ENCODE results near the gene NTM.
"Not testable (repeated sequence)": the region's sequence is repeated elsewhere in the genome, so short reads cannot be mapped to it uniquely, and the experiment has no call there.

Gene NTM

GRCh38 chr11:132351050-132351449 is 980.6 kb downstream of the NTM start:
- DNase-seq = no peak

- DNase-seq = no peak
Observed at GRCh38 chr11:132352497-132352896, 982.1 kb downstream of the NTM start.

GRCh38 chr11:132353255-132353654 is 982.8 kb downstream of the NTM start:
- no peak for DNase-seq

- no peak for DNase-seq
Observed at GRCh38 chr11:132357811-132358572, 987.6 kb downstream of the NTM start.

- no peak for DNase-seq
Observed at GRCh38 chr11:132358573-132358953, 988.1 kb downstream of the NTM start.

- DNase-seq = no peak
Observed at GRCh38 chr11:132361011-132361550, 990.7 kb downstream of the NTM start.

GRCh38 chr11:132365650-132366049 is 995.2 kb downstream of the NTM start:
- no peak for DNase-seq

GRCh38 chr11:132367293-132367692 is 996.9 kb downstream of the NTM start:
- DNase-seq = no peak

- DNase-seq = not testable (repeated sequence)
Observed at GRCh38 chr11:132370114-132370513, 999.7 kb downstream of the NTM start.

GRCh38 chr11:132373405-132374143 is 1003.2 kb downstream of the NTM start:
- no peak for DNase-seq

- DNase-seq = no peak
Observed at GRCh38 chr11:132379540-132379939, 1009.1 kb downstream of the NTM start.
